ENCODE data around the gene ERC2. TPM values are rescaled to one million over a fixed set of nuclear protein-coding genes. Genes with fewer than 3 reads are reported as not detected.

The ERC2 gene
- total and polyA plus RNA-seq, 7 donors, result 0.52 to 5.7 (median 1.2) TPM; not detected in 2

- no peak for DNase-seq
- Histone ChIP-seq H3K4me3 (no peak overlapping the region), H3K9me3 (no peaks in the 10 kb centered on the region), H3K27ac (no peak overlapping the region), H3K4me1 (no peaks in the 10 kb centered on the region), H3K27me3 (no peaks in the 10 kb centered on the region), H3K36me3 (no peaks in the 10 kb centered on the region)
- WGBS, 2 donors, result 86 to 93% methylated on average over 2 of the region's 2 CpGs
- intact Hi-C loops (cut with DNase I), result no loop called here
- TF ChIP-seq POLR2AphosphoS5 (IDR thresholded peaks at IDR 0.05), result no peak
- no peak for TF ChIP-seq POLR2A (IDR thresholded peaks at IDR 0.05)
- TF ChIP-seq EP300 (IDR thresholded peaks at IDR 0.05), result no peak
- no peak for TF ChIP-seq CTCF (IDR thresholded peaks at IDR 0.05)
Observed at GRCh38 chr3:55771503-55771902, 696.8 kb downstream of the ERC2 start.

- Histone ChIP-seq H3K27me3 (no peaks in the 10 kb centered on the region), H3K4me3 (no peak overlapping the region), H3K36me3 (no peaks in the 10 kb centered on the region), H3K4me1 (no peaks in the 10 kb centered on the region), H3K9me3 (no peaks in the 10 kb centered on the region), H3K27ac (no peak overlapping the region)
- DNase-seq, result no peak
- WGBS, 2 donors, result 87 to 92% methylated on average over 1 of the region's 1 CpG
- no peak for TF ChIP-seq POLR2AphosphoS5 (IDR thresholded peaks at IDR 0.05)
- TF ChIP-seq POLR2A (IDR thresholded peaks at IDR 0.05), result no peak
- no peak for TF ChIP-seq CTCF (IDR thresholded peaks at IDR 0.05)
- TF ChIP-seq EP300 (IDR thresholded peaks at IDR 0.05), result no peak
- intact Hi-C loops (cut with DNase I), result no loop called here
Observed at GRCh38 chr3:55770077-55770476, 698.2 kb downstream of the ERC2 start.

GRCh38 chr3:55766753-55767152 lies 701.5 kb downstream of the ERC2 start:
- TF ChIP-seq POLR2AphosphoS5 (IDR thresholded peaks at IDR 0.05), result no peak
- TF ChIP-seq POLR2A (IDR thresholded peaks at IDR 0.05), result no peak
- TF ChIP-seq CTCF (IDR thresholded peaks at IDR 0.05), result no peak
- no peak for TF ChIP-seq EP300 (IDR thresholded peaks at IDR 0.05)
- Histone ChIP-seq H3K27me3 (no peaks in the 10 kb centered on the region), H3K4me3 (no peak overlapping the region), H3K9me3 (no peaks in the 10 kb centered on the region), H3K36me3 (no peaks in the 10 kb centered on the region), H3K4me1 (no peaks in the 10 kb centered on the region), H3K27ac (no peak overlapping the region)
- intact Hi-C loops (cut with DNase I), result no loop called here
- no peak for DNase-seq
- 0% methylated on average over 1 of the region's 1 CpG for WGBS, 2 donors

GRCh38 chr3:55765906-55766701 lies 702.2 kb downstream of the ERC2 start:
- intact Hi-C loops (cut with DNase I), result no loop called here
- no peak for TF ChIP-seq POLR2A (IDR thresholded peaks at IDR 0.05)
- no peak for TF ChIP-seq EP300 (IDR thresholded peaks at IDR 0.05)
- TF ChIP-seq POLR2AphosphoS5 (IDR thresholded peaks at IDR 0.05), result no peak
- TF ChIP-seq CTCF (IDR thresholded peaks at IDR 0.05), result no peak

More at GRCh38 chr3:55765906-55766701, 702.2 kb downstream of the ERC2 start:
- Histone ChIP-seq H3K36me3 (no peaks in the 10 kb centered on the region), H3K4me3 (no peak overlapping the region), H3K4me1 (no peaks in the 10 kb centered on the region), H3K9me3 (no peaks in the 10 kb centered on the region), H3K27me3 (no peaks in the 10 kb centered on the region), H3K27ac (no peak overlapping the region)
- WGBS, 2 donors, result 95% methylated on average over 7 of the region's 7 CpGs
- no peak for DNase-seq
